HG02981 (cell line): ENCODE measurements around the gene FTO.

Experiments used
- ATAC-seq: cut with Tn5 transposase; IDR thresholded peaks from one replicate; pipeline ENCODE4 v1.9.1; 2021; ENCODE audit warnings: mild to moderate bottlenecking, moderate library complexity; ENCODE audit not compliant: unreplicated experiment

The FTO gene

DNA sequence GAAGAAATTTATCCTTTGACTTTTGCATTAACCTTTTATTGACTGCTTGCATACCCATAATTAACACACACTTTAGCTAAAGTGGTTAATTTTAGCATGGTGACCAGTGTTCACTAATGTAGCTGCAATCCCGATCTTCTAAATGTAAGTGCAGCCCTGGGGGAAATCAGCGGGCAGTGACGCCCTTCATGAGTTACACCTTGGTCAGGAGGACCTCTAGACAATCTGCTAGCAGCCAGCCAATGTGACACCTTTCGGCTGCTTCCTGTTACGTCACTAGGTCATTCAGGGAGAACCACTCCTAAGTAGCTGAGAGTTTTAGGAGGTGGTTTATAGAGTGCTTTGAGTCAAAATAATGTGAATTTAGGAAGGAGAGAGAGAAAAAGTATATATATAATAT lies 402.1 kb downstream of the FTO start:
- ATAC-seq, result no peak

DNA sequence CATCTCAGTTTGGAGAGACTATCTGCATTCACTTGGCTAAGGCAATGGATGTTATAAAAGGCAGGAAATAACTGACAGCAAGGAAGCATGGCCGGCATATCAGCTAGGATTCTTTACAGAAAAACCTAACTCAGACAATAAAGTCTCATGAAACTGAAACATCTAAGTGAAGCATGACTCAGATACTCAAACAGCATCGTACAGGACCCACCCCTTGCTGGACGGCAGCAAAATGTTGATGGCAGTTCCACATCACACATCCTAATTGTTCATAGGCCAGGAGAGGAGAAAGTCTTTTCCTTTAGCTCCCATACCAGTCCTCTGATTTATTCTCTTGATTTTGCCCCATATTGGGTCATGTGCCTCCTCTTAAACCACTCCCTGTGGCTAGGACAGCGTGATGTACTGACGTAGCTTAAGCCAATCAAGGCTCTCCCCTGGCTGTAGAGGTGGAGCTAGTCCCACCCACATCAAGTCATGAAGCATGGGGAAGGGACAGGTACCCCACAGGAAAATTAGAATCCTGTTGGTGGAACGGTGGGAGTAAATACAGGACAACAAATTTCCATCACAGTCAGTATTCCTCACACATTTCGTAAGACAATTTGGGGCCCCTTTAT lies 403.7 kb downstream of the FTO start:
- ATAC-seq, result no peak

DNA sequence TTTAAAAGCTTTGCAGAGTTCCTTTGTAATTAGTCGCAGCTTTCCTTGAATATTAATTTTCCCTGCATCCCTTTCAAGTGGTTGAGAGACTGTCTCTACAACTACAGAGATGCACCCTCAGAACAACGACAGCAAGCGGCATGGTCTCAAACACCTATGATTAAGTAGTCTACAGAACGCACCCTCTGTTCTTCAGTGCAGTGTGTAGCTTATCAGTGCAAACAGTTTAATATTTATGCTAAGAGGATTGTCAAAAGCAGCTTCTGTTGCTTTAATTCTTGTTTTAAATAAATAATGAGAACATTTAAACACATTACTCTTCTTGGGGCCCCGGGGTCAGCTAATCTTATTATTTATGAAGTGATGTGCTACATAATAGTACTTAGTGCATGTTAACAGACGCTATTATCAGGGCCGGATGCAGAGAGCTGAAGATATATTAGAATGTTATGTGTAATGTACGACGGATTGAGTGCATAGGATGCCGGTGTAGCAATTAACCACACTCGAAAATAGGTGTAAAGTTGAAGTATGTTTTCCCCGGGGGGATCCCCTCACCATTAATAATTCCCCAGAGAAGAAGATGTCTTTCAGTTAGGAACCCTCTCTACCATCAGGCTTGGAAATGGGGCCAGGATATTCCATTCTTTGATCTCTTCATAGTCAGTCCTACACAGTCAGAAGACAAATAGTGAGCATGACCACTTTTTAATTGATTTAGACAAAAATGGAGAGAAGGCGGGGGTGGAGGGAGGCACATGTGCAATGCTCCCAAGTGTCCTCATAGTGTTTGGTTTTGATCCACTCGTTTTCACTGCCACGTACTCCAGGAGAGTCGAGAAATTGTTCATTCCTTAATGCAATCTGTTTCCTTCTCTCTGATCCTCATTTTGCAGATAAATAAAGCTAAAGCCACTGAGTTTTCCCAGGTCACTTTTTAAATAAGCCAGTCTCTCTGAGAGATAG lies 406.3 kb downstream of the FTO start:
- ATAC-seq, result no peak

DNA sequence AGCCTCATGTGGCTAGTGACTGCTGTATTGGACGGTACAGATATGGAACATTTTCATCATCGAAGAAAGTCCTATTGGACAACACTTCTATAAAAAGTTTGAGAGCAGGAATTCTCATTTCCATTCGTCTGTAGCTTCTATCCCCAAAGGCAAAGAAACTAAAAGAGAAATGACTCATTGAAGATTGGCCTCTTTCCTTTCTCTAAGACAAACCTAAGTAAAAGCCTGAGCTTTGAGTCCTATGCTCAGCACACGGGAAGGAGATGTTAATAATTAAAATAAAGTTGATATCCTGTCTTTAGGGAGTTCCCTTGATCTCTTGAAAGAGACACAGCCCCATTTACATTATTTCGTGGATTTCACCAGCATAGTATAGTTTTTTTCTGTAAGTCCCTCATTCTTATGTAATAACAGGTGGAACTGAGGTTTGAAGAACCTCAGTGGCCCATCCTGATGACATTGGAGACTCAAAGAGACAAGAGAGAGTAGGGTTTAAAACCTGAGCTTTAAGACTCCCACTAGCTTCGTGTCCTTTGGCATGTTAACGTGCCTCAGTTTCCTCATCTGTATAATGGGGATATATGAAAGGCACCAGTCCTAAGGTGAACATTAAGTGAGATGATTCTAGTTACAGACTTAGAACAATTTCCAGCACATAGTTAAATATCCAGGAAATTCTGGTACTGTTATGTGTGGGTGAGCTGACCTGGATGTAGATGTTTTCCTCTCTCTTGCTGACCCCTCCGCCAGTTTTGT lies 408.7 kb downstream of the FTO start:
- ATAC-seq, result no peak

DNA sequence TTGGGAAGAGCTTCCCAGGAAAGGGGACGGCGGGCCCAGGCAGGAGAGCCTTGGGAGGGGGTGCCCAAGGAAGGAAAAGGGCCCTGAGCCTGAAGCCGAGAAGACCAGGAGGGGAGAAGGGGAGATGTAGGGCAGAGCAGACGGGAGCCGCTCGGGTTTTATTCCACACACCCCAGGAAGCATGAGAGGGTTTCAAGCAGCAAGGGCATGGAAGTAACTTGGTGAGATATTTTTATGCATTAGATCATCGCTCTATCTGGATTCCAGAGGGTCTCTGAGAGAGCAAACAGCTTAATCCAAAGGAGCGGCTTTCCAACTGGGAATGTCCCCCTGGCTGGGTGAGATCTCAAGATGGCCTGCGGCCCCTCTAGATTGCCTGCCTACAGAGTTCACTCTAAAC lies 411.6 kb downstream of the FTO start:
- no peak for ATAC-seq

DNA sequence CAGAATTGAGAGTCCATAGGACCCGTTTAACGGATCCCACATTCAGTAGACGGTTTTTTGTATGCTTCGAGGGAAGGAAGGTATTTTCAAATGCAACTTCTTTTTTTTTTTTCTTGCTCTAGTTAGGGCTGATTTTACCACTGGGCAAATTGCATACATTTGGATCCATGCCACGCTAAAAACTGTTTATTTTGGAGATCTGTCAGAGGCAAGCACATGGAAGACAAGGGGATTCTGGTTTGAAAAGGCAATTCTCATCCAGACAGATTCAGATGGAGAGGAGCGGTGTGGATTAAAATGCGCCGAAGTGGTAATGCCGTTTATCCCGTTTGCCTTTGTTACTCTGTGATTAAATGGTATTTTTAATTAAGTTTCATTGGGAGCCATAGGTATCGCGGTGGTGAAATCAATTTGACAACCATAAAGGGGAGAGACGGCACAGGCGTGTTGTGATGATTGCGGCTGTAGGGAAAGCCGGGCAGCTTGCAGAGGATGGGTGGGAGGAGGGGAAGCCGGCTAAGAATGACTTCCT lies 412.2 kb downstream of the FTO start:
- no peak for ATAC-seq

DNA sequence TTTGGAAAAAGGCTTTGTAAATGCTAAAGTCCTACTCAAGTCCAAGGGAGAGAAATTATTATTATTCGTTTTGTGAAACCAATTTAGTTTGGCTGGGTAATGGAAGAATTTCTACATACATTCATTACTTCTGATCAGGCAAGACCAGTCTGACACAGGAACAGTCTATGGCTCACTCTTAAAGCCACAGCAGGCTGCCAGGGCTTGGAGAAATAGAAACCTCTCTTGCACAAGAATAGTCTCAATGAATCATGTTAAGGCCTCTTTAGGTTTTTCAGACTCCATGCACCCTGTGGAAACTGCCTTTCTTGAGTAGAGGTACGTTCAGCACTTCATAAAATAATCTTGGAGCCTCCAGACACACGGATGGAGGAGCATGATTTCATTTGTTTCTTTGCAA lies 414.9 kb downstream of the FTO start:
- ATAC-seq, result no peak

DNA sequence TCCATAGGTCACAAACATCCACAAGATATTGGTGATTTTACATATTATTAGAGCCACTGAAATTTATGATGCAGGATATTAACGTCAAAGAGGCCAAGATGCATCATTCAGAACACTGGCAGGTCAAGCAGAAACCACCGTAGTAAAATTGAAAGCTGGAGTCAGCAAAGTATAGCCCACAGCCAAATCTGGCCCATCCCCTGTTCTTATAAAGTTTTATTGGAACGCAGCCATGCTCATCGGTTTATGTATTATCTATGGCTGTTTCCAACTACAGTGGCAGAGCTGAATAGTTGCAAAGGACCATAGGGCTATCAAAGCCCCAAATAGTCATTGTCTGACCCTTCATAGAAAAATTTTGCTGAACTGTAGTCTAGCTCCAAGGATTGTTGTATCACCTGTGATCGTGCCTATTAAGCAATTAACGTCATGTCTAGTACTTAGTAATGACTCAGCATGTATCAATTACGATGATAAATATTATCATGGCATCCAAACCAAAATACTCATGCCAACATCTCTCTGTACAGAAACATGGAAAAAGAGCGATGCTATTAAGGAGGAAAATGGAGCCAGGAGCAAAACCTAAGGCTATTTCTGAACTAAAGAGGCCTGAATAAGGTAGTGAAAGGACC lies 417.0 kb downstream of the FTO start:
- ATAC-seq, result no peak

DNA sequence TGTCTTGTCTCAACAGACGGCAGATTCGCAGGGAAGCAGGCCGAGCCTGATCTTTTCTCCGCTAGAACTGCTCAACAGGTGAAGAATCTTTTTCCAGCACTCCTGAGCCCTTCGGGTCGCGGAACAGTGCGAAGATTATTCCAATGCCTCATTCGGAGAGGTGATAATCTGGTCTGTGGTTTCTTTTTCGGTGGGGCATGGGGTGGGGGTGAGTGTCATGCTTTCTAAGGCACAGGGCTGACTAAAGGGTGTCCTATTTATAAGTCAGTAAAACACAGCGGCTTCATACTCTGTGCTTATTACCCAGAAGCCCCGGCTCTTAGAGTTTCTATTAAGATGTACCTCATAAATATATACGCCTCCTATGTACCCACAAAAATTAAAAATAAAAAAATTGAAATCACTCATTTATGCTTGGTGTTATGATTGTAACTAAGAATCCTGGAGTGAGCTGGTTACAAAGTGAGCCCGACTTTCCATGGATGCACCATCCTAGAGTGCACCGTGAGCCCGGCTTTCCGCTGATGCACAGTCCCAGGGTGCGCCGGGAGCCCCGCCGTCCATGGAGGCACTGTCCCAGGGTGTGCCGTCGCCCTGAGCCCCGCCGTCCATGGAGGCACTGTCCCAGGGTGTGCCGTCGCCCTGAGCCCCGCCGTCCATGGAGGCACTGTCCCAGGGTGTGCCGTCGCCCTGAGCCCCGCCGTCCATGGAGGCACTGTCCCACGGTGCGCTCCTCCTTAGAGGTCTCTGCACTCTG lies 417.8 kb downstream of the FTO start:
- ATAC-seq, result no peak

DNA sequence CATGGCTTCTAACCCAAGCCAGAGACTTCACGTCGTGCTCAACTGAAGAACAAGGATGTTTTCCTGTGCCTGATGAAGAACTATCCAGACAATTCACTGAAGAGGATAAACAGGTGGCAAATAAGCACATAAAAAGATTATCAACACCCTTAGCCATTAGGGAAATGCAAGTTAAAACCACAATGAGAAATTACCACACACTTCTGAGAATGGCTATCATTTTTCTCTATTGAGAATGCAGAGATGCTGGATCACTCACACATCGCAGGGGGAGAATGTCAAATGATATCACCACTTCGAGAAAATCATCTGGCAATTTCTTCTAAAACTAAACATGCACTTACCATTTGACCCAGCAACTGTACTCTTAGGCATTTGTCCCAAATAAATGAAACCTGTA lies 419.8 kb downstream of the FTO start:
- no peak for ATAC-seq

DNA sequence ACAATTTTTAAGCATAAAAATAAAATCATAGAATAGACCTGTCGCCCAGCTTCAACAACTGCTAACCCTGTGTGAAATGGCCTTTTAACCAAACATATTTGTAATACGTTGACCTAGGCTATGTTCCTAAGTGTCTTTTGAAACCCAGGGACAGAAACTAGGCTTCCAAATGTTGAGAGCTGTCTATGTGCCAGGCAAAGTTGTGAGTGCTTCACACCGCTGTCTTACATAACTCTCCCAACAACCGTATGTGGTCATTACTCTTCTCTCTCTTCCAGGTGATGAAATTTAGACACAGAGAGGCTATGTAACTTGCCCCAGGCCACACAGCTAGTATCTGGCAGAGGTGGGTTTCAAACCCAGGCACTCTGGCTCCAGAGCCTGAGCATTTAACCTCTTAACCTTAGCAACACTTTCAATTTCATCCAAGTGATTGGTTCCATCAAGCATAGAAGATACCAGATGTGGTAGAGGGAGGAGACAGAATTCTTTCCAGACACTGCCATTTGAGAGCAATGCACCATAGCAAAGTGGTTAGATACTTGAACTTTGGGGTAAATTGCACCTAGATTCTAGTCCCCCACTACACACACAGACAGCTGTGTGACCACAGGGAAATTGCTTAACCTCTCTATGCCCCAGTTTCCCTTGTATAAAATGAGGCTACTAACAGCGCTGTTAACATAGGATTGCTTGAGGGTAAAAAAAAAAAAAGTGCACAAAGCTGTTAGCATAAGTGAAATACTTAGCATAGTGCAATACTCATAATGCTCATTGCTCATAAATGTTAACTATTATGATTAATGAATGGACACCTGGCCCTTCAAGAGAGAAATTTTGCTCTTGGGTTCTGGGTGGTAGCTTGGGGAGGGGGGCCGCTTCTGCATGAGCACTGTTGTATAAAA lies 422.0 kb downstream of the FTO start:
- ATAC-seq, result no peak

DNA sequence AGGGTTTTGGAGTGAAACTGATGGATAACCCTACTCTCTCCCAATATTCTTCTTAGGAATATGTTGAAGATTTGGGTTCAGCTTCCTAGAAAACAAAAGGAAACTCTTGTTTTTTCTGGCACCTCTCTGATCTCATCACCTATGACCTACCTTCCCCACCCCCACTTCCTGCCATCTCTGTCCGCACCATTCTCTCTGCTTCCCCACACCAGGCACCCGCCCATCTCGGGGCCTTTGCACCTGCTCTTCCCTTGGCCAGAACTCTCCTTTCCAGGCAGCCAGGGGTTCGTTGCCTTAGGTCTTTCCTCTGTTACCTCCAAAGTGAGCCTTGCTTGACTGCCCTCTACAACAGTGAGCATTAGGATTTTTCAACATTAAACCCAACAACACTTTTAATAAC lies 423.0 kb downstream of the FTO start:
- ATAC-seq, result no peak

DNA sequence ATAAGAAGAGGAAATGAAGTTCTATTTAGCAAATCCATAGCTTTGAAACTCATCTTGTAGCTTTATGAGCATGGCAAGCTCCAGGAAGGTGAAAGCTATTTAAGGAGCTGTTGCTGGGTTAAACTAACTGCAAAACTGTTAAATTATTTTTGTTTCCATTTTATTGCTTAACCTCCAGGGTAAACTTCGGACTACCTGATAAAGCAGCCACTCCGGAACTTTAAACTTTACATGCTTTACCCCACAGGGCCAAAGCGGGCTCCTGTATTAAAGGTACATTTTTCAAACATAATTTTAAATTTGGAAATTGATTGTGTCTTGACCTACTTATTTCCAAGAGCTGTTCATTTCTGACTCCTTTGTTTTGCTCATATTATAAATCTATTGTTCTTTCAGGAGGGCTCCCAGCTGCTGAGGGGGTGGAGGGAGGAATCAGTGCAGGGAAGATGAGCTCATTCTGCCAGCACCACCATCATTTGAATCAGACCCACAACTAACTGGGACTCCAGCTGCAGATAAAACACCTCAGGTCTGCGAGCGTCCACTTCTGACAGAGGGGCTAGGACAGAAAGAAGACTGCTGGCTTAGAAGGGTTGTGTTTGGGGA lies 424.8 kb downstream of the FTO start:
- ATAC-seq, result no peak

DNA sequence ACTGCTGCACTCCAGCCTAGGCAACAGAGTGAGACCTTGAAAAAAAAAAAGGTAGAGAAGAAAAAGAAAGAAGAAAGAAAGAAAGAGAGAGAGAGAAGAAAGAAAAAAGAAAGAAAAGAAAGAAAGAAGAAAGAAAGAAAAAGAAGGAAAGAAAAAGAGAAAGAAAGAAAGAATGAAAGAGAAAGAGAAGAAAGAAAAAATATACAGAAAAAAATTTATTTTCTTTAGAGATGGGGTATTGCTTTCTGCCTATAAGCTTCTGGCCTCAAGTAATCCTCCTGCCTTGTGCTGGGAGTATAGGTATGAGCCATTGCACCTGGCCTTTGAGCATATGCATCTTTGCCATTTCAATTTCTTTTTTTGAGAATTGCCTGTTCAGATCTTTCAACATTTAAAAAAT lies 425.9 kb downstream of the FTO start:
- ATAC-seq, result no peak

DNA sequence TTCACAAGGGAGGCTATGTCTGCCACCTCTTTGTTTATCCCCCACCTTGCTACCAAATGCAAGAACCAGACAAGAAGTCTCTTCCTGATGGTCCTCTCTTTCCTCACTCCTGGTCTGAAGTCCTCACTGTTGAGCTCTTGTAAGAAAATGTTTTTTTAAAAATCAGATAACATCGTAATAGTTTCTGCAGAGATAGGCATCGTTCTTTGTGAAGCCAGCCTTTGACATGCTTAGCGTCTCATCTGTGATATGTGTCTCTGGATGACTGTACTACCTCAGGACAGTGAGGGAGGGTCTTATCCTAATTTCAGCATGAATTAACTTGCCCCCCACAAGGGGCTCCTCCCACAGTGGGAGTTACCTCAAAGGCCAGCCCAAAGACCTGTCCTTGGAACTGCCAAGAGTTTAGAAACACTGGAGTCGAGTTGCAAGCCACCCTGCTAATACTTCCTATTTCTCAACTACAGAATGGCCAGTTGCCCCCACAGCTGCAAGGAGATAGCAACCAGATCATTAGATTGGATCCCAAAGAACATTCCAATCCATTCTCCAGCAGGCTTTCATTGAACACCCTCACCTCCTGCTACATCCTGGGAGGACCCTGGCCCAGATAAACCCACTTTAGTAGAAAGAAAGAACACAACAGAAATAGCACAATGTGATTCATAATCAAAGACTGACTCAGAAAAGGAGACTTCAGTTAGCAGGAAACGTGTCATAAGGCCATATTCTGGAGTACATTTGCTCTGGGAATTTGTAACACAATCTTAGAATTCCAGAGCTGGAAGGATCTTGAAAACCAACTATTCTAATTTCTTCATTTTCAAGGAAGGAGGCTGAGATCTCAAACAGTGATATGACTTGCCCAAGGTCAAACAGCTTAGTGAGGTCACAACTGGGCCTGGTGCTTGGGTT lies 431.7 kb downstream of the FTO start:
- no peak for ATAC-seq

DNA sequence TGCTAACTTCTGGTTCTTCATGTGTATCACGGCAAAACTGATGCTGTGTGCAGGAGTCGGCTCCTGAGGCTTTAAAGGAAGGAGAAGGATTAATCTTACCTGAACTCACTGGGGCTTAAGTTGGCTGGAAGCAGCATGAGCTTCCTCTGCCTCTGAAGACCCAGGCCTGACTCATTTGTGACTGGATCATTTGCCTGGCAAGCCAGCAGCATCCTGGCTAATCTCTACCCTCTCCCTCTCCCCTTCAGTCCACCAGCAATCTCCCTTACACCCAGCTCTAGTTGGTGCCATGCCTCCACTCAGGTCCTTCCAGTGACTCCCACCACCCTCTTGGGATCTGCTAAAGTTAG lies 432.3 kb downstream of the FTO start:
- no peak for ATAC-seq

DNA sequence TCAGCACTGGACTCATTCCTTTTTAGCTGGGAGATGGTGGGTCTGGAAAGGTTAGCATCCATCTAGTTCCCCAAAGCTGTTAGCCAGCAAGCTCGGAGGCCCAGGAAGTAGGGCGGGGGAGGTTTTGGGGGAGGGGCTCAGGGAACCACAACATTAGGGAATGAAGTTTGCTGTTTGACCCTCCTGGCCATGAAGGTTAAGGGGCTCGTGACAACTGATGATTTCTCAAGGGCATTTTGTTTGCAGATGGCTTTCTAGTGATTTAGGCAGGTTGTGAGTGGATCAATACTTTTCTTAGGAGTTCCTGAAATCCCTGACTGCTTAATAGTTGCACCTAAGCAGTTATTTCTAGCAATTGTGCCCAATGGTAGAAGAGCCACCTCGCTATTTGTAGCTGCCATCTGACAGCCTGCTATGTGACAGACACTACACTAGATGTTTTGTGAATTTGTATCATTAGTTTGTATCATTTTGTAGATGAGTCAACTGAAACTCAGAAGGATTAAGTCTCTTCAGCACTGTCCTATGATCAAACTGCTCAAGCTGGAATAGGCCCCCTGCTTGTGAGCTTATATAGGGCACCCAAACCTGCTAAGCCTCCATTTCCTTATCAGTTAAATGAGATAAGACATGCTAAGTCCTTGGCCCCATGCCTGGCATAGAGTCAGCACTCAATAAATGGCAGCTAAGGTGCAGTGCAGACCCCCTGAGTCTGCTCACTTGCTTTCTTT lies 436.3 kb downstream of the FTO start:
- ATAC-seq, result no peak
